ENCODE data around the gene ERCC8.
"Not testable (repeated sequence)": the region's sequence is repeated elsewhere in the genome, so short reads cannot be mapped to it uniquely, and the experiment has no call there.

Gene ERCC8

DNA sequence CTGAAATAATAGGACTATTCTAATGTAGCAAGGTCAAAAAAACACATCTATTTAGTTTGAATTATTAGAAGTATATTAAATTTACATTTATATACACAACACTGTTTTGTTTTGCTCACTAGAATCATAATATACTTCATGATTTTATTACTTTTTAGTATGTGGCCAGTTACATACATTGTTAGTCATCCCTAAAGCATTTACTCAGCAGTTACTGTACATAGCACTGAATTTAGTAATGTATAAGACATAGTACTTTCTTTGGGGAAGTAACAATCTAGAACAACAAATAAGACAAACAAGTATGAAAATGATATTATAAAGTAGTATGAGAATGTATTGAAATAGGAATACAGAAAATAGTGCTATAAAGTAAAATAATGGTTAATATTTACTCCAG lies 28.2 kb downstream of the ERCC8 start:
- DNase-seq, result no peak

- DNase-seq, result no peak
Observed at GRCh38 chr5:60903356-60903755, 41.5 kb downstream of the ERCC8 start.

DNA sequence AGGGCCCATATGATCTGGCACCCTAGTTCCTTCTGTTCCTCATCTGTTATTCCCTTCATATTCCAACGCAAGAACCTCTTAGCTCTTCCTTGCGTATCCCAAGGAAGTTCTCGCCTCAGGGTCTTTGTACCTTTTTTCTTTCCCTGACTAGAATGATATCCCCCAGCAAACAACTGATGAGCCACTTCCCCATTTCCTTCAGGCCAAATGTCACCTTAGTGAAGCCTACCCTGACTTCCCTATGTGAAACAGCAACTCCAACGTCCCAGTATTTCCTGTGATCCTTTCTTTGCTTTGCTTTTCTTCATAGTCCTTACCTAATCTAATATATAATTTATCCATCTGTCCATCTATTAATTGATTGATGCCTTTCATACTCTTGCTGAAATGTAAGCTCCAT lies 47.9 kb downstream of the ERCC8 start:
- DNase-seq, result no peak

GRCh38 chr5:60893521-60893920 lies 51.3 kb downstream of the ERCC8 start:
- no peak for DNase-seq

DNA sequence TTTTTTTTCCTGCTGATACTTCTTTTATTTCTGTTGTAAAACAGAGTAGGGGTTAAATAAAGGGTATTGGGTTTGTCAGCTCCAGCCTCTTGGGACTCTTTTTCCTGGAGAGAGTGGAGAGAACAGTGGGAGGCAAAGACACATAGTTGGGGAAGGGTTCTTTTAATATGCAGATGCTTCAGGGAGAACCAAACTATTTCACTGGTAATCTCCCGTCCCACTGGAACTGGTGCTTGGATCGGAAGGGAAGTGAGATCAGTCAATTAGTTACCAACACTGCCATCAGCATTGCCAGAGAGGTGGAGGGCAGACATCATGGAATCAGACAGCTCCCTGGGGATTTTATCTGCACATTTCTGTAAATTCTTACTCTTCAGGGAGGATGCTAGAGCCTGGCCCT lies 53.2 kb downstream of the ERCC8 start:
- no peak for DNase-seq

- peak in 1 of 5 experiments; percentile 6 for DNase-seq
Observed at GRCh38 chr5:60888359-60889061, 56.4 kb downstream of the ERCC8 start.

- DNase-seq, result no peak
Observed at GRCh38 chr5:60887746-60888145, 57.1 kb downstream of the ERCC8 start.

DNA sequence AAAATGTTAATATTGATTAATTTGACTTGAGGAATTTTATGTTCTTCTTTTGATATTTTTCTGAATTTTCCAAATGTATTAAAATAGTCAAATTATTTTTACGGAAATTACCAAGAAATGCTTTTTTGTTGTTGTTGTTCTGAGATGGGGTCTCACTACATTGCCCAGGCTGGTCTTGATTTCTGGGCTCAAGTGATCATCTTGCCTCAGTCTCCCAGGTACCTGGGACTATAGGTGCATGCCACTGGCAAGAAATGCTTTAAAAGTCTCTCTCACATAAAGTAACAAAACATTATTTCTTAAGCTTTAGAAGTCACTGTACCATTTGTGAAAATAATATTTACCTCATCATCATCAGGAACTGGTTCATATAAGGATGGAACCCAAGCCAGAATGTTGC lies 57.8 kb downstream of the ERCC8 start:
- no peak for DNase-seq

- DNase-seq, result no peak
Observed at GRCh38 chr5:60886158-60886557, 58.7 kb downstream of the ERCC8 start.

- DNase-seq, result peak in 1 of 5 experiments; percentile 5
Observed at GRCh38 chr5:60883229-60883628, 61.6 kb downstream of the ERCC8 start.

DNA sequence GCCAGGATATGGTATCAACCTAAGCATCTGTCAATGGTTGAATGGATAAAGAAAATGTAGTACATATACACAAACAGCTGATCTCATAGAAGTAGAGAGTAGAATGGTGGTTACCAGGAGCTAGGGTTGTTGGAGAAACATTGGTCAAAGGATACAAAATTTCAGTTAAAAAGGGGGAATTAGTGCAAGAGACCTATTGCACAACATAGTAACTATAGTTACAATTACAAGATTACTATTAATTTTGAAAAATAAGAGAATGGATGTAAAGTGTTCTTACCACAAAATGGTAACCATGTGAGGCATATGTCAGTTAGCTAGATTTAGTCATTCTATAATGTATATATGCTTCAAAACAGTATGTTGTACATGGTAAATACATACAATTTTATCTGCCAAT lies 72.0 kb downstream of the ERCC8 start:
- no peak for DNase-seq

GRCh38 chr5:60870857-60871256 lies 74.0 kb downstream of the ERCC8 start:
- DNase-seq, result no peak

GRCh38 chr5:60860572-60860971 lies 84.3 kb downstream of the ERCC8 start:
- not testable (repeated sequence) for DNase-seq

GRCh38 chr5:60856066-60856465 lies 88.8 kb downstream of the ERCC8 start:
- DNase-seq, result no peak

DNA sequence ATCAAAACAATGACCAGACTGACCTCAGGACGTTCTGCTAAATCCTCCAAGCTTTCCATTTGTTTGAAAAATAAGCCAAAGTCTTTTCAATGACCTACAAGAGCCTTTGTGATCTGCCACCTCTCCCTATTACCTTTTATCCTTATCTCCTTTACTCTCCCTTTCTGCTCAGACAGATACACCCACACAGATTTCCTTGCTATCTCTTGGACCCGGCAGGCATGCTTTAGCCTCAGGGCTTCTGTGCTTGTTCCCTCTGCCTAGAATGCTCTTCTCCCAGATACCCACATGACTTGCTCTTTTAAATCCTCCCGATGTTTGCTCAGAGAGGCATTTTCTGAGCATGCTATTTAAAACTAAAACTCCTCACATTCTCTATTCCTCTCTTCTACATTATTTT lies 91.9 kb downstream of the ERCC8 start:
- no peak for DNase-seq

- no peak for DNase-seq
Observed at GRCh38 chr5:60852317-60852716, 92.6 kb downstream of the ERCC8 start.

DNA sequence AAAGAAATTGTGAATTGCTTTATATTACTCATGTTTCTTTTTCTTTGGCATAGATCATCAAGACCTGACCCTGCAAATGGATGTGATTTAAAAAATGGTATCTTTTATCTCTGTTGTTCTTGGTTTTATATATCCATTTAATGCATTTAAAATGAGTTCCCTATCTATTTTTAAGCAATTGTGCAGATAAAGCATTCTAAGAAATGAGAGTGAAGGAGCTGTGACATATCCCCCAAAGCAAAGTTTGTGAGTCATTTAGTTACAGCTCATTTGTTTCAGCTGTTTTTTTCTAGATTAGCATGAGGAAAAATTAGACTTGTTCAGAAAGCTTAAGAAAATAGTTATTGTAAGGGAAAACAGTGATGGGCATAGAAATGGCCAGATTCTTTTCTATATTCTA lies 93.2 kb downstream of the ERCC8 start:
- no peak for DNase-seq

DNA sequence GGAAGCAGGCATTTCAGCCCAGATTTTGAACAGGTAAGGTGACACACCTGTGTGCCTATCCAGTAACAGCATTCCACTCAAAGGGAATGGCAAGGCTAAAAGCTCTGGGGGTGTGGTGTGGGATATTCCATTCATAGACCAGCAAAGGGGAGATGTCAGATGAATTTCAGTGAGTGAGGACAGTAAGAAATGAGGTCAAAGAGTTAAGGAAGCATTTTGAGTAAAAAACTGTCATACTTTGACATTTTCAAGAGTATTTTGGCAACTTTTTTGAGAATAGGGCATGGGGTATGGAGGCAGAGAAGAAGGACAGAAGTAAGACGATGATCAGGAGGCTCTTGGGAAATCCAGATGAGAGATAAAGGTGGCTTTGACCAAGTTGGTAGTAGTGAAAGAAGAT lies 98.6 kb downstream of the ERCC8 start:
- DNase-seq, result no peak

GRCh38 chr5:60843936-60844905 lies 100.6 kb downstream of the ERCC8 start, which contains the start of gene ELOVL7:
TSS of gene ELOVL7 (minus strand) at chr5:60844269. CDS start at chr5:60787397, 56,872 bp downstream.
- peak in 1 of 5 experiments; percentile 18 for DNase-seq

DNA sequence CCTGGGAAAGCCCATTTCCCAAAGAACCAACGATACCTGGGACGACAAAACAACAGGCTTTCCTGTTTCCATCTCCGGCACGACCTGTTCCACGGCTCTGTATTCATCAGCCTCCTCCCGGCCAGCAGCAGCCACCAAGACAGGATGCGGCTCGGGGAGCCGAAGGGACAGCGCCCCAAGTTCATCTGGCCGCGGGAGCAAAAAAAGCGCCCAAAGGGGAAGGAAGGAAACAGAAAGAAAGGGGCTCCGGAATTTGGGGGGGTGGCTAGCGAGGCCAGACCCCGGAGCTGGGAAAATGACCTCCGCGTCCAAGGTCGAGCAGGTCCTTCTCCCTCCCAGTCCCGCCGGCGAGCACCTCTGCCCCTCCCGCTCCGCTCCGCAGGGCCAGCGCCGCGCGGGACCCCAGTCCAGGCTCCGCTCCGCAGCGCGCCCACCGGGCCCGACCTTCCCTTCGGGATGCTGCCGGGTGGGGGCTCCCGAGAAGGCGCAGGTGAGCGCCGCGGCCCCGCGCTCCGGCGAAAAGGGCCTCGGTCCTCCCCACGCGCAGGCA lies 101.4 kb downstream of the ERCC8 start:
- DNase-seq, result no peak

DNA sequence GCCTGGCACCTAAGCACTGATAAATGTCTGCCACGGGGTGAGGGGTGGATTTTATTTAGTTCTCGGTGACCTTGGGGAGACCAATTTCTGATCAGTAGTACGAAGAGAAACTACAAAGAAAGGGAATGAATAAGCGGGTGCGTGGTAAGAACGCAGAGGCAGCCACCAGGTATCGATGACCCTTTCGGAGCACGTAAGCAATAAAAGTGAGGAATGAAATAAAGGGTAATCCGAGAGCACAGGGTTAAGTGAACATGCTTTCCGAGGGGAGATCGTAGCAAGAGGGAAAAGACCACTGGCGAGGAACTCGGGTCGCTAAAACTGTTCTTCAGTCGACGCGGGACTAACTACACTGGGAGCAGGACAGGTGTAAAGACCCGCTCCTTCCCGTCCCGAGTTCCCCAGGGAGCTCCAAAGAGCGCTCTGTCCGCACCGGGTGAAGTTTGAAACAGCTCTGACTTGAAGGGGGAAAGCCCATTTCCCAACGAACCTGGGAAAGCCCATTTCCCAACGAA lies 101.9 kb downstream of the ERCC8 start:
- no peak for DNase-seq

DNA sequence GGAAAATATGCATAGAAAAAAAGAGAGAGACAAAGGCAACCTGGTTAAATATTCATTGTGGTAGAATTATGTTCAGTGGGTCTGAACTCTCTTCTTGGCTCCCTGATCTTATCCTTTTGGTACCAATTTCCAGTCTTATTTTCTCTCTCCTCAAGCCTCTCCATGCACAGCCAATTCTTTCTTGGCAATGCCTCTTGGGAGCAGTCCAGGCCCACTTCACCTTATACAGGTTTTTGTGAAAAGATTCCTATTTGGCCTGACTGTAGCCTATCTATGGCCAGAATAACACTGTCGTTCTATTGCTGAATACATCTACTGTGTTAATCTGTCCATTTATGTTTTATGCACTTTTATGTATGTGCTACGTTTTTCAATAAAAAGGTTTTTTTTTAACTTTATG lies 103.5 kb downstream of the ERCC8 start:
- DNase-seq, result no peak

GRCh38 chr5:60836131-60836530 lies 108.7 kb downstream of the ERCC8 start:
- DNase-seq, result no peak
